ENCODE measurements around the gene NFILZ. TPM values are rescaled to one million over a fixed set of nuclear protein-coding genes. Genes with fewer than 3 reads are reported as not detected.
"Not testable (repeated sequence)": the region's sequence is repeated elsewhere in the genome, so short reads cannot be mapped to it uniquely, and the experiment has no call there.

Gene NFILZ
- total RNA-seq, 1 donor from 2014 or later: not detected

- DNase-seq (ENCODE audit: low spot score): no peak
- intact Hi-C loops (cut with DNase I): no loop called here
- ATAC-seq: peak; percentile 34
Observed at GRCh38 chr19:8610041-8610935, 20.1 kb upstream of the NFILZ start, which contains the start of gene ADAMTS10. TSS of gene ADAMTS10 (minus strand) at chr19:8610715. CDS start at chr19:8605710, 5,005 bp downstream.

GRCh38 chr19:8610936-8611300 lies 19.5 kb upstream of the NFILZ start:
- no peak for DNase-seq (ENCODE audit: low spot score)

GRCh38 chr19:8611391-8611876 lies 19.0 kb upstream of the NFILZ start:
- peak; percentile 4 for ATAC-seq
- DNase-seq (ENCODE audit: low spot score): no peak
- intact Hi-C loops (cut with DNase I): no loop called here

More at GRCh38 chr19:8610936-8611300, 19.5 kb upstream of the NFILZ start:
- ATAC-seq: no peak
- intact Hi-C loops (cut with DNase I): no loop called here

- ATAC-seq (peak; percentile 44), DNase-seq (ENCODE audit: low spot score) (no peak)
- intact Hi-C loops (cut with DNase I): no loop called here
Observed at GRCh38 chr19:8611877-8612806, 18.3 kb upstream of the NFILZ start.

- DNase-seq (ENCODE audit: low spot score) (no peak), ATAC-seq (no peak)
- intact Hi-C loops (cut with DNase I): no loop called here
Observed at GRCh38 chr19:8612807-8613171, 17.6 kb upstream of the NFILZ start.

- ATAC-seq: no peak
Observed at GRCh38 chr19:8614455-8614854, 16.0 kb upstream of the NFILZ start.

GRCh38 chr19:8615024-8615423 lies 15.4 kb upstream of the NFILZ start:
- intact Hi-C loops (cut with DNase I): no loop called here
- ATAC-seq: no peak
- no peak for DNase-seq (ENCODE audit: low spot score)

More at GRCh38 chr19:8614455-8614854, 16.0 kb upstream of the NFILZ start:
- no peak for DNase-seq (ENCODE audit: low spot score)
- intact Hi-C loops (cut with DNase I): no loop called here

GRCh38 chr19:8615813-8616596 lies 14.4 kb upstream of the NFILZ start:
- DNase-seq (ENCODE audit: low spot score) (peak; percentile 75), ATAC-seq (no peak)
- intact Hi-C loops (cut with DNase I): no loop called here

GRCh38 chr19:8616861-8617260 lies 13.6 kb upstream of the NFILZ start:
- intact Hi-C loops (cut with DNase I): no loop called here
- no peak for ATAC-seq
- DNase-seq (ENCODE audit: low spot score): no peak

GRCh38 chr19:8617325-8617724 lies 13.1 kb upstream of the NFILZ start:
- ATAC-seq; intact Hi-C loops (cut with DNase I); DNase-seq (ENCODE audit: low spot score): not testable (repeated sequence)

GRCh38 chr19:8617984-8618383 lies 12.4 kb upstream of the NFILZ start:
- ATAC-seq (no peak), DNase-seq (ENCODE audit: low spot score) (no peak)
- intact Hi-C loops (cut with DNase I): no loop called here

- DNase-seq (ENCODE audit: low spot score) (no peak), ATAC-seq (no peak)
- intact Hi-C loops (cut with DNase I): no loop called here
Observed at GRCh38 chr19:8618751-8619150, 11.7 kb upstream of the NFILZ start.

- ATAC-seq; intact Hi-C loops (cut with DNase I); DNase-seq (ENCODE audit: low spot score): not testable (repeated sequence)
Observed at GRCh38 chr19:8622886-8623285, 7.5 kb upstream of the NFILZ start.

- intact Hi-C loops (cut with DNase I): no loop called here
- ATAC-seq: no peak
Observed at GRCh38 chr19:8626842-8627241, 3.6 kb upstream of the NFILZ start.

GRCh38 chr19:8629184-8629583 lies 1.2 kb upstream of the NFILZ start:
- DNase-seq (ENCODE audit: low spot score) (no peak), ATAC-seq (no peak)
- intact Hi-C loops (cut with DNase I): no loop called here

More at GRCh38 chr19:8626842-8627241, 3.6 kb upstream of the NFILZ start:
- no peak for DNase-seq (ENCODE audit: low spot score)

- ATAC-seq (no peak), DNase-seq (ENCODE audit: low spot score) (no peak)
- intact Hi-C loops (cut with DNase I): no loop called here
Observed at GRCh38 chr19:8630796-8631424, 477 bp downstream of the NFILZ start.

- intact Hi-C loops (cut with DNase I): no loop called here
- ATAC-seq (peak; percentile 55), DNase-seq (ENCODE audit: low spot score) (no peak)
Observed at GRCh38 chr19:8631425-8631819, 989 bp downstream of the NFILZ start.

- intact Hi-C loops (cut with DNase I): no loop called here
- no peak for ATAC-seq
- DNase-seq (ENCODE audit: low spot score): no peak
Observed at GRCh38 chr19:8635422-8635821, 5.0 kb downstream of the NFILZ start.

All from sciatic nerve (tissue), 2 donors.